Measurements from ENCODE around the gene HDAC4.

DNA sequence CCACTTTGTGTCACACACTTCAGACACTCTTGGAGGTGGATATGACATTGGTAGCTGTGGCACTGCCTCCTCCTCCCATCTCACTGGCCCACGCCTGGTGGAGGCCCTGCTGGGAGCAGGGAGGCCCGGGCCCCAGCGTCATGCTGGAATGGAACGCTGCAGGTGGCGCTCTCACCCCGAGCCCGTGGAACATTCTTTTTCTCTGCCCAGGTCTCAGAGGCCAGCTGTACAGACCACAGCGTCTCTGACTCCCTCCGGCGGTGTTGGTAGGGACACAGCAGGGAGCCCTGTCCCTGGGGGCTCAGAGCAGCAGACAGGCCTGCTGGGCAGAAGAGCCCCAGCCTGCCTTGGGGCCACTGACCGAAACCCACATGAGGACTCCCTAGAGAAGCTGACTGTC, 334.9 kb downstream of the HDAC4 start:
- TF ChIP-seq, protein P1, sequence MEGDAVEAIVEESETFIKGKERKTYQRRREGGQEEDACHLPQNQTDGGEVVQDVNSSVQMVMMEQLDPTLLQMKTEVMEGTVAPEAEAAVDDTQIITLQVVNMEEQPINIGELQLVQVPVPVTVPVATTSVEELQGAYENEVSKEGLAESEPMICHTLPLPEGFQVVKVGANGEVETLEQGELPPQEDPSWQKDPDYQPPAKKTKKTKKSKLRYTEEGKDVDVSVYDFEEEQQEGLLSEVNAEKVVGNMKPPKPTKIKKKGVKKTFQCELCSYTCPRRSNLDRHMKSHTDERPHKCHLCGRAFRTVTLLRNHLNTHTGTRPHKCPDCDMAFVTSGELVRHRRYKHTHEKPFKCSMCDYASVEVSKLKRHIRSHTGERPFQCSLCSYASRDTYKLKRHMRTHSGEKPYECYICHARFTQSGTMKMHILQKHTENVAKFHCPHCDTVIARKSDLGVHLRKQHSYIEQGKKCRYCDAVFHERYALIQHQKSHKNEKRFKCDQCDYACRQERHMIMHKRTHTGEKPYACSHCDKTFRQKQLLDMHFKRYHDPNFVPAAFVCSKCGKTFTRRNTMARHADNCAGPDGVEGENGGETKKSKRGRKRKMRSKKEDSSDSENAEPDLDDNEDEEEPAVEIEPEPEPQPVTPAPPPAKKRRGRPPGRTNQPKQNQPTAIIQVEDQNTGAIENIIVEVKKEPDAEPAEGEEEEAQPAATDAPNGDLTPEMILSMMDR (IDR thresholded peaks at IDR 0.05; ENCODE audit: low read length), result no peak
- TF ChIP-seq EZH2 (optimal IDR thresholded peaks at IDR 0.05; ENCODE audit: low read depth, low read length), result no peak
